Measurements from ENCODE around the gene DHX16.

DHX16 gene

GRCh38 chr6:30691208-30691847, 18.5 kb upstream of the DHX16 start:
- DNase-seq = no peak

GRCh38 chr6:30690403-30691207, 17.8 kb upstream of the DHX16 start, which contains the start of gene NRM:
Gene NRM, minus strand, starts transcription at chr6:30690984. Its CDS starts 10 bp downstream, at chr6:30690974.
- peak; percentile 86 for DNase-seq

- no peak for DNase-seq
These were observed 17.2 kb upstream of the DHX16 start for GRCh38 chr6:30689985-30690384.

- no peak for DNase-seq
These were observed 16.4 kb upstream of the DHX16 start for GRCh38 chr6:30689022-30689865.

- DNase-seq = no peak
These were observed 15.8 kb upstream of the DHX16 start for GRCh38 chr6:30688569-30688968.

- no peak for DNase-seq
These were observed 15.0 kb upstream of the DHX16 start for GRCh38 chr6:30687659-30688431.

- peak; percentile 90 for DNase-seq
These were observed 14.3 kb upstream of the DHX16 start for GRCh38 chr6:30686908-30687658.

- DNase-seq = peak; percentile 83
These were observed 13.5 kb upstream of the DHX16 start, which contains the start of gene PPP1R18 for GRCh38 chr6:30686009-30686907. Gene PPP1R18, minus strand, starts transcription at chr6:30686645. Its CDS starts 627 bp downstream, at chr6:30686018.

GRCh38 chr6:30685157-30686008, 12.6 kb upstream of the DHX16 start:
- DNase-seq = peak; percentile 51

- DNase-seq = peak; percentile 83
These were observed 11.8 kb upstream of the DHX16 start for GRCh38 chr6:30684386-30685156.

GRCh38 chr6:30683980-30684338, 11.2 kb upstream of the DHX16 start:
- no peak for DNase-seq

GRCh38 chr6:30683183-30683979, 10.6 kb upstream of the DHX16 start:
- DNase-seq = peak; percentile 23

GRCh38 chr6:30682143-30683117, 9.6 kb upstream of the DHX16 start:
- peak; percentile 96 for DNase-seq

- DNase-seq = no peak
These were observed 8.9 kb upstream of the DHX16 start for GRCh38 chr6:30681766-30682142.

GRCh38 chr6:30679765-30680535, 7.1 kb upstream of the DHX16 start:
- no peak for DNase-seq

All from activated CD4-positive, alpha-beta T cell treated with anti-CD3 and anti-CD28 coated beads, Interleukin-10, Interleukin-2, amounts not matched to agents 100 ng/mL and 50 ng/mL, durations not matched to agents 16 hours and 8 hours (primary cell).